Left lobe of liver (tissue), 2 donors: ENCODE results near the gene PBRM1. TPM values are rescaled to one million over a fixed set of nuclear protein-coding genes. Genes with fewer than 3 reads are reported as not detected.

Source experiments
- ATAC-seq: fragments of 200-7000 bp; cut with Tn5 transposase; one replicate; pipeline ENCODE4 v1.9.1; 2020; ENCODE audit warnings: mild to moderate bottlenecking, moderate library complexity
- DNase-seq: peaks from one replicate; pipeline ENCODE4 v3.0.0-alpha.2; 2020; ENCODE audit warnings: low spot score
- total RNA-seq: library from RNA; stranded (reverse); gene quantifications from one replicate; pipeline ENCODE4 v1.2.1, GENCODE V29; 2021
- donor health status: DM: no; HTN: no; CAD: no; lungs with moderate emphysema.
- donor health status: DM: no; HTN: yes; CAD: no.

The PBRM1 gene
- total RNA-seq, 1 donor from 2014 or later = 15.3 TPM

DNA sequence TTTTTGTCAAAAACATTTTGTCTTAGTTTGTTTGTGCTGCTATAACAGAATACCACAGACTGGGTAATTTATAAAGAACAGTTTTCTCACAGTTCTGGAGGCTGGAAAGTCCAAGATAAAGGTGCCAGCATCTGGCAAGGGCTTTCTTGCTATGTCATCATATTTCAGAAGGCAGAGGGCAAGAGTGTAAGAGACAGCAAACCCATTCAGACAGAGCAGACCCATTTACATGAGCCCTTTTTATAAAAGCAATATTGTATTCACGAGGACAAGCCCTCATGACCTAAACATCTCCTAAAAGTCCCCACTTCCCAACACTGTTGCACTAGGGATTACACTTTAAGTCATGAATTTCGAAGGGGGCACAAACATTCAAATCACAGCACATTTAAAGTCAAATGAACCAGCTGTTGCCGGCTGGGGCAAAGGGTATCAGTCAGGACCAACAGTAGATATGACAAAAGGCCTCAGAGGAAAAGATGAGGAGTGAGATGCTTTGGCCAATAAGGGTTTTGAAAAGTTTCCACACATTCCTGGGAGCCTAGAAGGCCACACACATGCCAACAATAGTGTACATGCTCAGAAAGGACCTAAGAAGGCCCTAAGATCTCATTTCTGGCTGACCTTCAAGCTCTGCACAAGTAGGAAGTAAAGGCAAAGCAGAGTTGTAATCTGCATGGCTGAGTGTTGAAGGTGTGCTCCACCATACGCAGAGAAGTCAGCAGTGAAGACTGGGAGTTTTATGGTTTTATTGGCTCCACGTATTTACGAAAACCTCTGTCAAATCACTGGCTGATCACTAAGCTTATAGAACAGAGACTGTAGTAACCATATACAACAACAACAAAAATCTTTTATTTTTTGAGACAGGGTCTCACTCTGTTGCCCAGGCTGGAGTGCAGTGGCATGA is 111.4 kb downstream of the PBRM1 start:
- DNase-seq (no peak), ATAC-seq (peak; percentile 23)

DNA sequence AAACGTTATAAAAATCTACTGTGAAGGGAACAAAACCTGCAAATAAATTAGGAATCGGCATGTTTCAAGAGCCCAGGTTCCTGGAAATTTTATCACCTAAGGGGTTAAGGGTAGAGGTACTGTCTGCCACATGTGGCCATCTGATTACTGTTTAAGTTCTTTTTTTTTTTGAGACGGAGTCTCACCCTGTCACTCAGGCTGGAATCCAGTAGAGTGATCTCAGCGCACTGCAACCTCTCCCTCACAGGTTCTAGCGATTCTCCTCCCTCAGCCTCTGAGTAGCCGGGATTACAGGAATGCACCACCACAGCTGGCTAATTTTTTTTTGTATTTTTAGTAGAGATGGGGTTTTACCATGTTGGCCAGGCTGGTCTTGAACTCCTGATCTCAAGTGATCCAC is 113.5 kb downstream of the PBRM1 start:
- DNase-seq = no peak
- no peak for ATAC-seq

DNA sequence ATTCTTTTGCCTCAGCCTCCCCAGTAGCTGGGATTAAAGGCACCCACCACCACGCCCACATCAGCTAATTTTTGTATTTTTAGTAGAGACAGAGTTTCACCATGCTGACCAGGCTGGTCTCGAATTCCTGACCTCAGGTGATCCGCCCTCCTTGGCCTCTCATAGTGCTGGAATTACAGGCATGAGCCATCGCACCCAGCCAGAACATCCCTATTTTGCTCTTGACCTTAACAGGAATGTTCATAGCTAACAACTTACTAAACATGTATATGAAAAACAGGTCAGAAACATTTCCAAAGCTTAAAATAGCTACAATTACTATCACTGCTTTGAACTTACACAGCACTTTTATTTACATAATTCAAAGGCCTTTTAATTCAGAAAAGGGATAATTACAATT is 115.6 kb downstream of the PBRM1 start:
- no peak for DNase-seq
- no peak for ATAC-seq

DNA sequence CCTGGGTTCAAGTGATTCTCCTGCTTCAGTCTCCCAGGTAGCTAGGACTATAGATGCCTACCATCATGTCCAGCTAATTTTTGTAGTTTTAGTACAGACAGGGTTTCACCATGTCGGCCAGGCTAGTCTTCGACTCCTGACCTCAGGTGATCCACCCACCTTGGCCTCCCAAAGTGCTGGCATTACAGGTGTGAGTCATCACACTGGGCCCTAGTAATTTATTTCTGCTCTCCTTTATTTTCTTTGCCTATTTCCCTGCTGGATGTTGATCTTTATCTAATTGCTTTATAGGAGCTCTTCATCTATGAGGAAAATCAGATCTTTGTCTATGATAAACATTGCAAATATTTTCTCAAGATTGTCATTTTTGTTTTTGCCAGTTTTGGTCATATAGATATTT is 117.6 kb downstream of the PBRM1 start:
- ATAC-seq (no peak), DNase-seq (no peak)

- no peak for ATAC-seq
- no peak for DNase-seq
Measured at GRCh38 chr3:52563984-52564383, 121.7 kb downstream of the PBRM1 start.

GRCh38 chr3:52561028-52561747 is 124.5 kb downstream of the PBRM1 start:
- ATAC-seq (peak; percentile 47), DNase-seq (no peak)

DNA sequence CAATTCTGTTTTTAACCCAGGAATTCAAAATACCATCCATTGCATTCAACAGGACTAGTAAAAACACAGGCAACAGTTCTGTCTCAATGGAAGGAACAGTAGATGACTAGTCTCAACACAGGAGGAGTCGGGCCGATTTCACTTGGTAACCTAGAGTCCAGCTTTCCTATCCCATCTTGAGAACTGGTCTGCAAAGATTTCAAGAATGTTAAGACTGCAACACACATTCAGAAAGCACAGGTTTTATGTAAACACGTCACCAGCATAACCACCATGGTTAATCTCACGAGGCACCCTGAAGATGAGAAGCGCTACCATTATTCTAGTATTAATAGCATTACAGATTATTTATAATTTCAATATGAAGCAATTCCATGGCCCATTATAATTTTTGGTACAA is 127.3 kb downstream of the PBRM1 start:
- DNase-seq = no peak

DNA sequence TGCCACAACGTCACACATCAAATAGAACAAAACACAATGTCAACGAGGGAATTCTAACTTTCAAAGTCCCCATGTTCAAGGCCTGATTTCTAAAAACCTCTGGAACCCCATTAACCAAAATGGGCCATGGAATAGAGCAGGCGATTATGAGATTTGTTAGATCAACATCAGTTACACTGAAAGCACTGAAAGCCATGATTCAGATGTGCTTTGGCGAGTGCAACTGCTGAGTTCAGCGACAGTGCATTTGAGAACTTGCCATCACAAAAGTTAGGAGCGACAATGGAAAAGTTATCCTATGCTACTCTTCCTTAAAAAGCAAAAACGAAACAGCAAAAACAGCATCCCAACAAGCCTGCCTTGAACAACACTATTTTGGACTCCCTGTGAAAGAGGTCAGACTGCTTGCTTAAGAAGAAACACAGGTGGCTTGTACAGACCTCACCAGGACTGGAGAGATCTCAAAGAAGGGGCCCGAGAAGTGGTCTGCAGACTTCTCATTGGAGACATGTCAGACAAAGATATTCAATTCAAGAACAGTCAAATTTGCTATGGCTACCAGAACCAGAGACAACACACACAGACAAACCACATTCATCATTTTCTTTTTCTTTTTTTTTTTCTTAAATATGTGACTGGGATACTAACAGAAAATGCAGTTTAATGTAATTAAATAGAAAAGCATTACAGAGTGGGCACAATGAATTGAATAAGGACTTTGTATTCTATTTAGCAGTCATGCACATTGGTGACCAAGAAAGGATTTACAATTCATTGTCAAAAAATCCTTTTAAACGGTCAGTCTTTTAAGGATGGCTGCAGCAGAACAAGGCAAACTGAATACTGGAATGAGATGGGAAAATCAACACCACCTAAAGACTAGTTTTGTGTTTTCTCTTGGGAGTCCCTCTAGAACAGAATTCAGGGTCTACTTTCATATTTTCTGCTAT is 128.4 kb downstream of the PBRM1 start:
- no peak for ATAC-seq
- no peak for DNase-seq

More for the DNA sequence above, 127.3 kb downstream of the PBRM1 start:
- no peak for ATAC-seq

DNA sequence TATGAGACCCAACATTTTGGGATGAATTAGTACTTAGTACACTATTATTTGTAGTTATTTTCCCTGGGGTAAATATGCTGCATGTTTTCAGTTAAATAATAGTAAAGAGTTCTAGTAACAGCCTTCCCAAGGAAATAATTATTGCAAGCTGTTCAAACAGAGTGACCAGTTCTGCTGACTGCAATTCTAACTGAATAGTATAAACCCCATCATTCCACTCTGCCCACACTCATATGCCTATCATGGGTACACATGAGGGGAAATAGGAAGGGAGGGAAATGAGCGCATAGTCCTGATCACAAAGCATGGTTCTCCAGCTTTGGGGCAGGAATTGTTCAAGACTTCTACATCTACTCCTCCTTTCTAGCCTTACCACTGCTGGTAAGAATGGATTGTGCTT is 130.7 kb downstream of the PBRM1 start:
- DNase-seq = no peak
- no peak for ATAC-seq

DNA sequence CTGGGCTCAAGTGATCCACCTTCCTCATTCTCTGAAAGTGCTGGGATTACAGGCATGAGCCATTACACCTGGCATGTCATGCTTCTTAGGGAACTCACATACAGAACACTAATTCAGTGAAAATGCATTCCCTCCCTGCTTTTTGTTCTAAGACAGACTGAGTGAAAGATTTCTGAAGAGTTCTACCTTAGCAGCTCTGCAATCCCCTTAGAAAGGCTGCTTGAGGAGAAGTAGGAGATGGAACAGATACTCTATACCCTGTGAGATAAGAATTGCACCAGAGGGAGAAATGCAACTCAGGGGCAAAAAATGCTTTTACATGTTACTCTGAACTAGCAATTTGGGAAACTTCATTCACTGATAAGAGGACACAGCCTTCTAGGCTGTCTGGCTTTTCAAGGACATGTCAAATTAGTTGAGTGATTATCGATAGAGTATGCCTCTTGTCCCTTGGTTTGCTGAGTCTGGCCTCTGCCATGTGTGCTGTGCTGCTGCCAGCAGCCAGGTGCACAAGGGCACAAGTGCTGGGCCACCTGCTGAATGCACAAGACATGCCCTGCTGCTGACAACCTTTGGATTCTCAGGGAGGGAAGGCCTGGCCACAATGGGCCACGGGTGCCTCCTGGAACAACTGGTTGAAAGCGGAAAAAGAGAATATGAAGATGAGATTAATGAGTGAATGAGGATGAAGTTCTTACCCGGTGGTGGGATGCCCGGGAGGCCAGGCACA is 131.5 kb downstream of the PBRM1 start:
- ATAC-seq (peak; percentile 93), DNase-seq (peak; percentile 68)

- ATAC-seq = no peak
- no peak for DNase-seq
Measured at GRCh38 chr3:52552089-52552488, 133.6 kb downstream of the PBRM1 start.

DNA sequence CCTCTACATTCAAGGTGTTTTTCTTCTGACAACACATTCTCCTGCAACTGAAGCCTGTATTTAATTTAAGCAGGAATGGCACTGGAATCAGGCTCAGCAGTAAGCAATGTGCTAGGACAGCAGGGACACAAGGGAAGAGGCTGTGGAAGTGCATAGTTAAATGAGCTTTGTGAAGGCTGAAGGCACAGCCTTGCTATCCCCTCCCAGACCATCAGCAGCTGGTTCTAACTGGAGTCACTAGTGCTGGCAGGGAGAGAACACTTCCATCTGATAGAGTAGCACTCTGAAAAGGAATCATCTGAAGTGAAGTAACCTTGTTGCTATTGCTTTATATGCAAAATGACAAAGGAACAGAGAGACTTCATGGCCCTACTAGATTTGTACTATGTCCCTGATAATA is 134.6 kb downstream of the PBRM1 start:
- DNase-seq (no peak), ATAC-seq (no peak)

- ATAC-seq (no peak), DNase-seq (no peak)
Measured at GRCh38 chr3:52547143-52547542, 138.6 kb downstream of the PBRM1 start.

GRCh38 chr3:52546111-52546901 is 139.4 kb downstream of the PBRM1 start:
- DNase-seq = no peak
- no peak for ATAC-seq

DNA sequence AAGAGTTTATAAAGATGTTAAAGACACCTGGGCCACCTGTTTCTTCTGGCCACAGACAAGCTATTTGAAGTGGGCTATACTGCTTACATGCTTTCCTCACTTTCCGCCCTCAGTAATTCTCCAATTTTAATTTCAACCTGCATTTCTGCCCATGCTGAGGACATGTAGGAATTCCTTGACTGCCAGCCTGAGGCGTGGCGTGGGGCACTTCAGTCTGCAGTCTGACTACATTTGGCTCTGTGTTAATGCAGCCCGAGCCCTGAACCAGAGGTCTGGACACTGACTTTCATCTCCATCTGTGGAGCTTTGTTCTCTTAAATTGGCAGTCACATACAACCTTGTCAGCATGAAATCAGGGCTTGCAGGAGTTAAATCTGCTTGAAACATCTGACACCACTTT is 140.8 kb downstream of the PBRM1 start:
- DNase-seq (no peak), ATAC-seq (no peak)

DNA sequence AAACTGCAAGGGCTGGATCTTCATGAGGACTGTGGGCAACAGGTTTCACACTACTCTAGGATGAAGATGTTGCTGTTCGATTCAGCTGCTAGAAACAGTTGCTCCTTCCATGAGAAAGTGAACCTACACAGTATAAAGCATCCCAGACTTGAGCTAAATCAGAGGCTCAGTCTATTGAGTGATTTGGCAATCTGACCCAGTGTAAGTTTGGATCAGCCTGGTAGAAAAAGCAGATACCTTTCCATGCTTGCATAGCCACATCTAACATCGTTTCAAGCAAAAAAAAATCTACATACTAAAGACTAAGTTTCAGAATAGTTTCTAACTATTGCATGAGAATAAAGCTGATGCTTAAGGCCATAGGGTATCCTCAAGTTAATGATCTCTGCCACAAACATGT is 144.7 kb downstream of the PBRM1 start:
- DNase-seq (no peak), ATAC-seq (no peak)

GRCh38 chr3:52539010-52539653 is 146.6 kb downstream of the PBRM1 start:
- DNase-seq (no peak), ATAC-seq (no peak)

DNA sequence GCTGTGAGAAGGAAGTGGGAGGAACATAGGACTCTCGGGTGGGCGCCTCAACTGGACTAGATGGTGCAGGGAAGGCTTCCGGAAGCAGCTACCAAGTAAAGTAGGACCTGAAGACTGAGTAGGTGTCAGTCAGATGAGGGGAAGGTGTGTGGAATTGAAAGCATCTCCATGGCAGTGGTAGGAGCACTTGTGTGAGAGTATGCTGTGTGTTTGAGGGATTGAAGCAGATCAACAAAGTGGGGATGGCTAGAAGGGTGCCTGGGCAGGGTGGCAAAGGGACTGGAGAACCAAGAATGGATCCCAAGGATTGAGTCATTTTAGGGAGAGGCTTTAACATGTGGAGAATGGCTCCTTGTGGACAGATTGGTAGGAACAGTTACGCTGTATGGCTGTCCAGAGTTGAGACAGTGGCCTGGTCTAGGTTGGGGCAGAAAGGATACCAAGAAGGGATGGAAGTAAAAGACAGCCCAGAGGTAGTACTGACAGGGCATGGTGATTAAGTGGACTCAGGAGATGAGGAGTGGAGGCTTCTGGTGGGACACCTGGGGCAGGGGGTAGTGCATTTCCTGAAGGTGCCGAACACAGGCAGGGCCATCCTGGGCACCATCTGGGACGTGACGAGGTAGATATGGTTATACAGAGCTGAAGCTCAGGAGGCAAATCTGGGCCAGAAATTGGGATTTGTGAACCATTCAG is 147.8 kb downstream of the PBRM1 start:
- no peak for DNase-seq
- no peak for ATAC-seq
